ENCODE data around the gene OR6C65. TPM values are rescaled to one million over a fixed set of nuclear protein-coding genes. Genes with fewer than 3 reads are reported as not detected.
"Not testable (repeated sequence)": the region's sequence is repeated elsewhere in the genome, so short reads cannot be mapped to it uniquely, and the experiment has no call there.

Gene OR6C65
- total RNA-seq = not detected in 2 replicates

DNA sequence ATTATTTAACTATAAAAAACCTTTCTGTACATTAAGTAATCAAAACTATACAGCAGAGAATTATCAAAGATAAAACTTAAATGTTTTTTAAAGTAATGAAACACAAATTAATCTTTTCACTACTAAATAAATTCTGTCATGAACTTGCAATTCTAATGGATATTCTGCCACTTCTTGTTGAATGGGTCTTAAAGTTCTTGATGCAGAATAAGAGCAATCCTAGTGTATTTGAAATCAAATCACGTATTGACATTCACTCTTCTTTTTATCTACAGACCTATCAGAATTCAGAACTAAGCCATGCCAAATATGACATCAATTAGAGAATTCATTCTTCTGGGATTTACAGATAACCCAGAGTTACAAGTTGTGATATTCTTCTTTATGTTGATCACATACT lies at the start of gene OR6C65:
Gene OR6C65, plus strand, starts transcription at position 301 of the 400 bp plus-strand sequence. Its CDS starts 0 bp downstream, at position 301.
- intact Hi-C loops (cut with micrococcal nuclease) = no loop called here

DNA sequence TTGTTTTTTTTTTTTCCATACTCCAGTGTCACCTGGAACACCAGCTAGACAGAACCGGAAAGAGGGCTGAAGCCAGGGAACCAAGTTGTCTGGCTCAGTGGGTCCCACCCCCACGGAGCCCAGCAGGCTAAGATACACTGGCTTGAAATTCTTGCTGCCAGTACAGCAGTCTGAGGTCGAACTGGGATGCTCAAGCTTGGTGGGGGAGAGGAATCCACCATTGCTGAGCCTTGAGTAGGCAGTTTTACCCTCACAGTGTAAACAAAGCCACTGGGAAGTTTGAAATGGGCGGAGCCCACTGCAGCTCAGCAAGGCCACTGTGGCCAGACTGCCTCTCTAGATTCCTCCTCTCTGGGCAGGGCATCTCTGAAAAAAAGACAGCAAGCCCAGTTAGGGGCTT lies 45.0 kb upstream of the OR6C65 start:
- intact Hi-C loops (cut with micrococcal nuclease) = not testable (repeated sequence)

DNA sequence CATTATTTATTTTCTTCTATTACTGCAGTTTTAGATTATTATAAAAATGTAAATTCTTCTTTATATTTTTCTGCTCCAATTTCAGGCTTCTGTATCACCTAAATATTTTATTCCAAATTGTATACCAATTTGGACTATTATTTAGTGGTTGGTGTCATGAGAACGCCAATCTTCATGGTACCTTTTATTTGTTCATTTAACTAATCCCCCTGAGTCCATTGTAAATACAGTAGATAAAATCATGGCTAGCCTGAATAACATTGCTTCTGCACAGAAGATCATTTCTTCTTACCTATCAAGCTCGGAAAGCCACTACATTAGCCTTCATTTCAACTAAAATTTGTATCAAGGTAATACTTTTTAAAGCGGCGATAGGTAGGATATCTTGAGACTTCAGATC lies 37.7 kb upstream of the OR6C65 start, which contains the start of gene OR6C75:
Gene OR6C75, plus strand, starts transcription at position 301 of the 400 bp plus-strand sequence. CDS start 2,136 bp downstream, outside the sequence.
- intact Hi-C loops (cut with micrococcal nuclease) = no loop called here

DNA sequence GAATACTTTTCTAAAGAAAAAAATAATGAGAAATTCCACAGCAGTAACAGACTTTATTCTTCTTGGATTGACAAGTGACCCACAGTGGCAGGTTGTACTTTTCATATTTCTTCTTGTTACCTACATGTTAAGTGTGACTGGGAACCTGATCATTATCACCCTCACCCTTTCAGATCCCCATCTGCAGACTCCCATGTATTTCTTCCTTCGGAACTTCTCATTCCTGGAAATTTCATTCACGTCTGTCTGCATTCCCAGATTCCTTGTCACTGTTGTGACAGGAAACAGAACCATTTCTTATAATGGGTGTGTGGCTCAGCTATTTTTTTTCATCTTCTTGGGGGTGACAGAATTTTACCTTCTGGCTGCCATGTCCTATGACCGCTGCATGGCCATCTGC lies 35.2 kb upstream of the OR6C65 start:
- intact Hi-C loops (cut with micrococcal nuclease) = no loop called here

DNA sequence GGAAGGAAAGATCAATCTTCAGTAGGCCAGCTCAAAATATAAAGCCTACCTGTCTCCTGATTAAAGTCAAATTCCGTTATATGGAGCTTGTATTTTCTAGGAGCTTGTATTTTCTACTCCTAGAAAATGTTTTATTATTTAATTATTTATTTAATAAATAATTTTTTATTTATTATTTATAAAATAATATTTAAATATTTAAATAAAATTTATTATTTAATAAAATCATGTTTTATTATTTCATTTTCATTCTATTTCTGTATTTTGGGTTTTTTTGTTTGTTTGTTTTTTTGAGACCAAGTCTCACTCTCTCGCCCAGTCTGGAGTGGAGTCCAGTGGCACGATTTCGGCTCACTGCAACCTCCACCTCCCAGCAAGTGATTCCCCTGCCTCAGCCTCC lies 27.8 kb upstream of the OR6C65 start:
- intact Hi-C loops (cut with micrococcal nuclease) = no loop called here

DNA sequence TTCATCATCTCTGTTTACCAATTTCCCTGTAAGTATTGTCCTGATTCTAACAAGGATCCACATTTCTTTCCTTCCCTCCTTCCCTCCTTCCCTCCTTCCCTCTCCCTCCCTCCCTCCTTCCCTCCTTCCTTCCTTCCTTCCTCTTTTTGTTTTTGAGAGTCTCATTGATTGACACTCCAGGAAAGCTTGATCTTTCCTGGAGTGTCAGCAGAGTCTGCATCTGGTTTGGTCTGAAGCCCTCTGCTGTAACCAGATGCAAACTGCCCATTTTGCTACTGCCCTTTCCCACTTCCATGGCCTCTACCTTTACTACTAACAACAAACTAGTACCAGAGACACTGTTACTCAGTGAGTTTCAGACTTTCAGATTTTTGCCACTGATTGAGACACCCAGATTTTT lies 14.4 kb upstream of the OR6C65 start:
- intact Hi-C loops (cut with micrococcal nuclease) = no loop called here

DNA sequence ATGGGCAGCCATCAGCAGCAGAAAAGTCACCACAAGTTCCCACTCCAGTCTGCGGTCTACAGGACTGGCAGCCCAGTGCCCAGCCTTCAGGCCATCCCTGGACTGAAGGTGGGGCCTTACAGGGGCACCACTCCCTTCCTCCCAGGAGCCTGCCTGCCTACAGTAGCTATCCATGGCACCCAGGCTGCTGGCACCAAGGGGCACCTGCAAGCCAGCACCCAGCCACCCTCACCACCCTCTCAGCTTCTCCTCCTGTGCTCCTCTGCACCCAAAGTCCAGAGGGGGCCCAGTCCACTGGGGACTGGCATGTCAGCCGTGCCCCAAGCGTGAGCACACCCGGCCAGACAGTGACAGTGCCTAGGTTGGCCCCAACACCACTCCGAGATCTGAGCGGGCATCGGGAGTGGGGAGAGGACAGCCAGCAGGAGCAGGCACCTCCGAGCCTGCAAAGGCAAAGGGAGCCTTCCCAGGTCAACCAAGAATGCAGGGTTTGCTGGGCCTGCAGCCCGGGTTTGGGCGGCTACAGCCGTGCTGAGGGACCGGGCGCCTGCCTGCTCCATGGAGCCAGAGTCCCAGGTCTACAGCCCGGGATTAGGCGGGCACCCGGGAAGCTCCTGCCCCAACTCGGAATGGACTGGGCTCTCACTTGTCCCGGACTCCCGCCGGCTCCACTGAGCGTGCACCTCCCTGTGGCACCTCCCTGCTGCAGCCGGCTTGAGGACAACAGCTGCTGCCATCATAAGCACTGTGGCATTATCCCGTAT lies 8.1 kb upstream of the OR6C65 start:
- intact Hi-C loops (cut with micrococcal nuclease) = no loop called here

DNA sequence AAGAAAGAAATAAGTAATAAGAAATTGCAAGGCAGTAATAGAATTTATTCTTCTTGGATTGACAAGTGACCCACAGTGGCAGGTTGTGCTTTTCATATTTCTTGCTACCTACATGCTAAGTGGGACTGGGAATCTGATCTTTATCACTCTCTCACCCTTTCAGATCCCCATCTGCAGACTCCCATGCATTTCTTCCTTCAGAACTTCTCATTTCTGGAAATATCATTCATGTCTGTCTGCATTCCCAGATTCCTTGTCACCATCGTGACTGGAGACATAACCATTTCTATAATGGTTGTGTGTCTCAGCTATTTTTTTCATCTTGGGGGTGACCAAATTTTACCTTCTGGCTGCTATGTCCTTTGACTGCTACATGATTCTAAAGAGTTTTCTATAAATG lies 4.0 kb upstream of the OR6C65 start:
- intact Hi-C loops (cut with micrococcal nuclease) = no loop called here

DNA sequence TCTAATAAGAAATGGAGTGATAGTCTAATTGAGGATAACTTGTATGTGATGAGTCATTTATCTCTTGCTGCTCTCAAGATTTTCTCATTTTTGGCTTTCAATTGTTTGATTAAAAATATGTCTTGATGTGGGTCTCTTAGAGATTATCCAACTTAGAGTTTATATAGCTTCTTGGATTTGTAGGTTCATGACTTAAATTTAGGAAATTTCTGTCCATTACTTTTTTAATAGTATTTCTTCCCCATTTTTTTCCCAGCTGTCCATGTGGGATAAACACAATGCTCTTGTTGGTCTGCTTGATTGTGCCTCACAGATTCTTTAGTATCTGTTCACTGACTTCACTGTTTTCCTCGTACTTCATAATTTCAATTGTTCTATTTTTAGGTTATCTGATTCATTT lies 7.5 kb downstream of the OR6C65 start:
- intact Hi-C loops (cut with micrococcal nuclease) = no loop called here

DNA sequence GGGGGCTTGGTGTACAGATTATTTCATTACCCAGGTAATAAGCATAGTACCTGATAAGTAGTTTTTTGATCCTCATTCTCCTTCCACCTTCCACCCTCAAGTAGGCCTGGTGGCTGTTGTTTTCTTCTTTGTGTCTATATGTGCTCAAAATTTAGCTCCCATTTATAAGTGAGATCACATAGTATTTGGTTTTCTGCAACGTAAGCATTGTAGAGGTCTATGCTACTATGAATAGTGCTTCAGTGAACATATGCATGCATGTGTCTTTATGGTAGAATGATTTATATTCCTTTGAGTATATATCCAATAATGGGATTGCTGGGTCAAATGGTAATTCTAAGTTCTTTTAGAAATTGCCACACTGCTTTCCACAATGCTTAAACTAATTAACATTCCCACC lies 8.8 kb downstream of the OR6C65 start:
- intact Hi-C loops (cut with micrococcal nuclease) = not testable (repeated sequence)

DNA sequence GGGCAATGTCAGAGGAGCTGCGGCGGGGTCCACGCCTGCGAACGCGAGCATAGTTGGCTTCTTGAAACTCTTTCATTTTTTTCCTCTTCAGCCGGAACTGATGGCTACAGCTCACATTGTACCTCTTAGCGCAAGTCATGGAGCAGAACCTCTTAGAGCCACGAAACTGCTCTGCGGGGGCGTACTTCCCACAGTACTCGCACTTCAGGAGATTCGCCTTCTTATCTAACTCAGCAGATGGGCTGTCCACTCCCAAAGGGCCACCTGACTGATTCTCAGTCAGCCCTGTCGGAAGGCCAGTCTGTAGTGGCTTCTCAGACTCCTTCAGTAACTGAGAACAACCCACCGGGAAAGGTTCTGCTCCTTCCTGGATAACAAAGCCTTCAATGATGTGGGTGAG lies 11.8 kb downstream of the OR6C65 start:
- intact Hi-C loops (cut with micrococcal nuclease) = not testable (repeated sequence)

DNA sequence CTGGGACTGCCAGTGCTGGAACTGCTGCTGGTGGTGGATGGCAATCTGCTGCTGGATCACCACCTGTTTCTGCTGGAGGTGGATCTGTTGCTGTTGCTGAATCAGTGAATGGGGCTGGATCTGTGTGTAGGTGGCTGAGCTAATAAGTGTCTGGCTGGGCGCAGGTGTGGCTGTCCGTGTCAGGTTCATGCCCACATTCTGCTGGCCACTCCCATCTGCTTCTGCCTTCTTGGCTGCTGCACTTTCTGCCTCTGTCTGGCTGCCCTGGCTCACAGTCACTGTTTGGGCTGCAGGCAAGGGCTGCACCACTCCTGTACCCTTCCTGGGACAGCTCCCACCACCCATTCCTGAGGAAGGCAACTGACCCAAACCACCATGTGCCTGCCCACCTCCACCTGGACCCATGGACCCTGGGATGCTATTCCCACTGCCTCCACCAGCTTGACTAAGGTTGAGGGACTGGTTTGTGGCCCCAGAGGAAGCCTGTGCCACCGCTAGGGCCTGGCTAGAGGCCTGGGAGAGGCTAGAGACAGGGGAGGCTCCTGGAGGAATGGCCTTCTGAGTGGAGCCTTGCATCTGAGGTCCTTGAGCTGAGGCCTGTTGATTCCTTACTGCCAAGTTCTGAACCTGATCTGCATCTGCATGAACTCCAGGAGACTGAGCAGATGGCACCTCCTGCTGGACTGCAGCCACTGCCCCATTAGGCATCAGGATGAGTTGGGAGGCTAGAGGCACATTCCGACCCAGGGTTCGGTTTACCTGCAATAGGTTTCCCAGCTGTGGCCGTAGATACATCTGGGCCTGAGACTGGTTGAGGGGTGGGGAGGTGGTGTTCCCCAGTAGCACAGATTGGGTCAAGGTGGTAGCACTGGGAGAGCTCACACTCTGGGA lies 13.4 kb downstream of the OR6C65 start:
- intact Hi-C loops (cut with micrococcal nuclease) = not testable (repeated sequence)

DNA sequence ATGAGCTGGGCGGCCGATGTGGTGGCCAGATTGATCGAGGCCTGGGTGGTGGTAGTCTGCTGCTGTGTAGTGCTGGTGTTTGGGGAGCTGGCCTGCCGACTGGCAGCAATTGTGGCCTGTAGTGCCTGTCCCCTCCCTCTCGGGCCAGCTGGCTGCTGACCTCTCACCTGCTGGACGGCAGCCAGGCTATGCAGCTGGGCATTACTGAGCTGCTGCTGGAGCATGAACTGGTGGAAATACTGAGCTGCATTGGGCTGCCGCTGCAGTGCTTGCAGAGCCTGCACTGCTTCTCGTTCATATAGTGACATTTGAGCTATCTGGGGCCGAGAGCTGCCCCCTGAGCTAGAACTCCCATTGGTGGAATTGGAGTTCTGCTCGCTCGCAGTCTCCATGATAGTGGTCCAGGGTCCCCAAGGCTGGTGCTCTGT lies 14.1 kb downstream of the OR6C65 start:
- intact Hi-C loops (cut with micrococcal nuclease) = not testable (repeated sequence)

DNA sequence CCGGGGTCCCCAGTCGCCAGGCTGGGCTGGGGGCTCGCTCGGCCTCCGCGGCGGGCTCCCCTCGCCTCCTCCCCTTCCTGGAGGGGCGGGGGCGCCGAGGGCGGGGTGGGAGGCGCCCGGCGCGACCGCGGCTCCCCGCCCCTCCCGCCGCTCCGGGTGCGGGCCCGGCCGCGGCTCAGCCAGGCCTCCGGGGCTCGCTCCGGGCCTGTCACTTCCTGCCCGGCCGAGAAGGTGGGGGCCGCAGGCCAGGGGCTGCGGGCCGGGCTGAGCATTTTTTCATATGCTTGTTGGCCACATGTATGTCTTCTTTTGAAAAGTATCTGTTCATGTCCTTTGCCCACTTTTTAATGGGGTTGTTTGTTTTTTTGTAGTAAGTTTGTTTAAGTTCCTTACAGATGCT lies 14.6 kb downstream of the OR6C65 start:
- intact Hi-C loops (cut with micrococcal nuclease) = not testable (repeated sequence)

DNA sequence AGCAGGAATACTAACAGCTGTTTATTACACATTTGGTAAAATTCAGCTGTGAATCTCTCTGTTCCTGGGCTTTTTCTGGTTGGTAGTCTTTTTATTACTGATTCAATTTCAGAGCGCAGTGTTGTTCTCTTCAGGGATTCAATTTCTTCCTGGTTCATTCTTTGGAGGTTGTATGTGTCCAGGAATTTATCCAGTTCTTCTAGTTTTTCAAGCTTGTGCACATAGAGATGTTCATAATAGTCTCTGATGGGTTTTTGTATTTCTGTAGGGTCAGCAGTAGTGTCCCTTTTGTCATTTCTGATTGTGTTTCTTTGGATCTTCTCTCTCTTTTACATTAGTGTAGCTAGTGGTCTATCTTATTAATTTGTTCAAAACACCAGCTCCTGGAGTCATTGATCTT lies 16.6 kb downstream of the OR6C65 start:
- intact Hi-C loops (cut with micrococcal nuclease) = no loop called here

DNA sequence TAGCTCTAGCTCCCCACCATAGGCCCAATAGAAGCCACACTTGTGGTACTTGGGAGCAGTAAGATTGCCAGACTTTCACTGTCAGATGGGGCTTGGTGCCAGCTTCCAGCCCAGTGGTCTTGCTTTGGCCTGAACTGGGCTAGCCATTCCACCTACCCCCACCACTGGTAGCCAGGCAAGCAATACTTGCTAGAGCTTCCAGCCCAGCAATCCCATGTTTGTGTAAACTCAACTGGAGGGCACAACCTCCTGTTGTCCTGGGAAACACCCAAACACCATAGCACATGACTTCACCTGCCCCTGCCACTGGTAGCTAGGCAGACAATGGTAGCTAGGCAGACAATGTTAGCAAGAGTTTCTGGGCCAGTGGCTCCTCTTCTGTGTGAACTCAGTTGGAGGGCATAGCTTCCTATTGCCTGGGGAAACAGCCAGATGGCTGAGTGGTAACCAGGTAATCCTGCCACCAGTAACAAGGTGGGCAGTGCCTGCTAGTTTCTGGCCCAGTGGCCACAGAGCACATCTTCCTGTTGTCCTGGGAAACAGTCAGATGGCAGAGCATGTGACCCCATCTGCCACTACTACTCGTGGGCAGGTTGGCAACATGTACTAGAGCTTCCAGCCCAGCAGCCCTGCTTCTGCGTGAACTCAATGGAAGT lies 20.1 kb downstream of the OR6C65 start:
- intact Hi-C loops (cut with micrococcal nuclease) = no loop called here

DNA sequence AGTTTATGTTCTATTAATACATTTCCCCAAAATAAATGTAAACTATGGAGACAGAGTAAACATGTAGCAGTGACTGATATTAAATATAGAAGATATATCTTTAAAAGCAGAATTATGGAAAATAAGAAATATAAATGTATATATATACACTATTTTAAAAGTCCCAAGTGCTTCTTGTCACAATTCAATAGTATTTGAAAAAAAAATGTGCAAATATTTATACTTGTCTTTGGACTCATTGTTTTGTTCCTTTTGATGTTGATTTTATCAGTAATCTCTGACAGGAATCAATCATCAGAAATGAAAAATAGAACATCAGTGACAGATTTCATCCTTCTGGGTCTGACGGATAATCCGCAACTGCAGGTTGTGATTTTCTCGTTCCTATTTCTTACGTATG lies 25.6 kb downstream of the OR6C65 start, which contains the start of gene OR6C76:
Gene OR6C76, plus strand, starts transcription at position 301 of the 400 bp plus-strand sequence. Its CDS starts 0 bp downstream, at position 301.
- intact Hi-C loops (cut with micrococcal nuclease) = no loop called here

DNA sequence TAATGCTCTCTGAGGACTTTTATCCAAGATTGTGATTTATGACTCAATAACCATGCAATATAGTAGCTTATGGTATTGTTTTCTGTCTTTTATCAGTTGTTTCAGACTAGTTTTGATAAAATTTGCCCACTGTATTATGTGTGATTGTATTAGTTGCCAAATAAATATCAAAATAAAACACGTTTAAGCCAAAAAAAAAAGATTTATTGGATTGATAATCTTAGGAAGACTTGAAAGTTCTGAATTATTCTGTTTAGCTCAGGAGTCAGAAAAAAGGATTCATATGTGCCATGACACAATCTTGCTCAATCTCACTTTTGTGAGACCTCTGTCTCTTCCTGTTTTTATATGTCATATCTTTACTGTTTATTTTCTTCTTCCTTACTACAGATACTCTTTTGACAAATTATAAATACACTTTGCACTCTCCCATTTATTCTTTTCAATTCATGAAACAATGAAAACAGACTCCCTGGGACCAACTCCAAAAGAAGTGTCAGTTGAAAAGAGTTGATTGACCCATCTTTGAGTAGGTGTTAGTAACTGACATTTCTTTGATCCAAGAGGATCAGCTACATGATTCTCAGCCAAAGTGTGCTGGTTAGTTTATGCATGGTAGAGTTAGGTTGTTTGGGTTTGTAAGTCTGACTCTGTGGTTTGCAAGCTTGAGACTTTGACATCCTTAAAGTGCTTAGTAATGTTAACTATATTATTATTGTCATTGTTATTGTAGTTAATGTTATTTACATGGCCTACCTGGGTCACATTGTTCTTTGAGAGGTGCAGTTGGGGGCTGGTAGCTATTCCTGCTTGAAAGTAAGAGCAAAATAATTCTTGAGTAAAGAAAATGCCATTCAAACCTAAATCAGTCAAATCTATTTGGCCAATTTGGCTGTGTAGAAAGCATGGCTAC lies 28.3 kb downstream of the OR6C65 start:
- intact Hi-C loops (cut with micrococcal nuclease) = no loop called here

DNA sequence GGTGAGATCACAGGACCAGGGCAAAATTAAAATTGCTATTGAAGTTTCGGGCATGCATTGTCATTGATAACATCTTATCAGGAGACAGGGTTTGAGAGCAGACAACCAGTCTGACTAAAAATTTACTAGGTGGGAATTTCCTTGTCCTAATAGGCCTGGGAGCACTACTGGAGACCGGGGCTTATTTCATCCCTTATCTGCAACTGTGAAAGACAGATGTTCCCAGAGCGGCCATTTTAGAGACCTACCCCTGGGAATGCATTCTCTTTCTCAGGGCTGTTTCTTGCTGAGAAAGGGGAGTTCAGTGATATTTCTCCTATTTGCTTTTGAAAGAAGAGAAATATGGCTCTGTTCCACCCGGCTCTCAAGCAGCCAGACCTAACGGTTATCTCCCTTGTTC lies 40.9 kb downstream of the OR6C65 start:
- intact Hi-C loops (cut with micrococcal nuclease) = not testable (repeated sequence)

DNA sequence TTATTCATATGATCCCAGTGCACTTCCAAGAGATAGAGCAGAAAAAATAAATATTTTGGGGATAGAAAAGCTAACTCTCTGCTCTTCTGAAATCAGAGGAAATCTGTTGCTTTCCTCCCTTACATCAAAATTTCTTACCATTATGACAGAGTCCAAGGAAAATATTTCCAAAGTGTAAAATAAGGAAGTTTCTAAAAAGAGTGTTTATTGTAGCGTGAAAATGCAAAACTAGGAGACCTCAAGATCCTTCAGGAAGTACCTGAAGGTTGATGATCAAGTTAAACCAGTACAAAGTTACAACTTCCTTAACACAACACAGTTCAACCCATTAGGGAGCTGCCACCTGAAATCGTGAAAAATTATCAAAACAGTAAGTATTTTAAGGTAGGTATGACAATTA lies 43.4 kb downstream of the OR6C65 start, which contains the start of gene OR6C2:
Gene OR6C2, plus strand, starts transcription at position 301 of the 400 bp plus-strand sequence. CDS start 8,138 bp downstream, outside the sequence.
- intact Hi-C loops (cut with micrococcal nuclease) = no loop called here

All from T-helper 2 cell treated with Interferon-gamma antibody and Interleukin-4, amounts not matched to agents 100 ng/mL and 5 ng/mL, for 36 hours (primary cell).